GM19023 (cell line): Measurements from ENCODE around the gene COL8A1.

ENCODE experiments used
- ATAC-seq: cut with Tn5 transposase; IDR thresholded peaks from one replicate; pipeline ENCODE4 v1.9.1; 2021; ENCODE audit warnings: mild to moderate bottlenecking, moderate library complexity; ENCODE audit not compliant: unreplicated experiment

Gene COL8A1

GRCh38 chr3:99757966-99758365 lies 119.6 kb downstream of the COL8A1 start:
- no peak for ATAC-seq

DNA sequence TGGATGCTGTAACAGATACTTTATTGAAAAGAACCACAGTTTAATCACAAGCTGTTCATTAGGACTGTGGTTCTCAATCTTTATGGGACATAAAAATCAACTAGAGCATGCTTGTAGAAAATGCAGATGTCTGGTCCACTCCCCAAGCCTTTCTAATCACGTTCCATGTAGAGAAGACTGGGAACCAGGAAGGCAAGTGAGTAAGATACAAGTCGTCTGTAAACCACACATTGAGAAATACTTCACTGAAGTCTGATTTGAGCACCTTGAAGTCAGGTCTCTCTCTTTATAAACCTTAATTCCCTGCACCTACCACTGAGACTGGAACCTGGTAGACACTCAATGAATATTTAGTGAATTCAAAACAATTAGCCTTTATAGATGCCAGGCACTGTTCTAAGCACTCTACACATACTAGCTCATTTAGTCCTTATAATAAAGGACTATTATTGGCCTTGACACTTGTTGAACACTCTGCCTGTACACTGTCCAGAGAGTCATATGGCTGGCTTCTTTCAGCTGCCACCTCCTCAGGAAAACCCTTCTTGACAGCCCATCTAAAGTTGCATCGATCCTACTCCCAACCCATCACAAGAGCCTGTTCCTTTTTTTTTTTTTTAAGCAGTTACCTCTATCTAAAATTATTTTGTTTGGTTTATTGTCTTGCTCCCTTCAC lies 120.2 kb downstream of the COL8A1 start:
- ATAC-seq, result no peak

- ATAC-seq, result no peak
Observed at GRCh38 chr3:99760031-99760430, 121.6 kb downstream of the COL8A1 start.

DNA sequence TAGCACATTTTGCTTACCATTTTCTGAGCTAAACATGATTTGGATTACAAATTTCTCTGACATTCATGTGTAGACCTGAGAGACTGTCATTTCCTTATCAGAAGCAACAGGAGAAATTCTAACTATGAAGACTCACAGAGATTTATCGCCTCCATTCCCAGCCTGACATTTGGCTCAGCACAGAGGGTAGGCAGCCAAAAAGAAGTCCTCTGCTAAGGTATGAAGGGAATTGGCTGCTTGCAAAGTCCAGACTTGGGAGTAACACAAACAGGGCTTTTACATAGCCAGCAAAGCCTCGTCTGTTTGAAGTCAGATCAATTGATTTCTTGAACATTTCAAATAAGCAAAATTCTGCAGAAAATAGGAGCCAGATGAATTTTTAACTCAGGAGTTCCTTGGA lies 122.2 kb downstream of the COL8A1 start:
- ATAC-seq, result no peak

- no peak for ATAC-seq
Observed at GRCh38 chr3:99761415-99762165, 123.2 kb downstream of the COL8A1 start.

- no peak for ATAC-seq
Observed at GRCh38 chr3:99762901-99763300, 124.5 kb downstream of the COL8A1 start.

GRCh38 chr3:99764377-99764776 lies 126.0 kb downstream of the COL8A1 start:
- no peak for ATAC-seq

GRCh38 chr3:99765042-99765942 lies 126.9 kb downstream of the COL8A1 start:
- no peak for ATAC-seq

DNA sequence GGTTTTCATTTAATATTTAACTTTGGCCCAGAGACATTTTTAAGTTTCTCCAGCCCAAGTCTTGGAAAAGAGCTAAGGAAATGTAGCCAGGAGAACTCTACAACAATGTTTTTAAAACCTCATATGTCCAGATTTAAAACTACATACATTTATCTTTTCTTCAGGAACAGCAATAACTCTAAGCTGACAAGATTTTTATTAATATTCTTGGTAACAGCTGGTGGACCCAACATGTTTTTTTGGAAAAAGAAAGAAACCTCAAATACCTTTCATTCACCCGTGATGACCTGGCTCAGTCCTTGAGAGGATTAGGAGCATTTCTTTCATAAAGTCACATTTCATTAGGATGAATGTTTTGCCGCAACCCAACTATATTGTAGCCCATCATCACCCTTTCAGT lies 128.9 kb downstream of the COL8A1 start:
- no peak for ATAC-seq

DNA sequence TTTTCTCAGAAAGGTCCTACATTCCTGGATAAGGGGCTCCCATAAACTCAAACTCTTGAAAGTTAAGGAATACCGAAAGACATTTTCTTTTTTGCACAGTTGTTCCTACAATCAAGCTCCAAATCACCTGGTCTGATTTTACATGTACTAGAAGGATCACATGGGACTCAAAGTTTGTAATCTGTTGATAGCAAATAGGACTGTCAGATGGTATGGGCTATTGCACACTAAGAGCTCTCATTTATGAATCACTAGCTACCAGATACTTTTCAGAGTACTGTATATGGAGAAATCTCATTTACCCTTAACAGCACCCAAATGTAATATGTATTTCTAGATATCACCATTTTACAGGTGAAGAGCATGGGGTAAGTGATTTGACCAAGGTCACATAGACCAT lies 129.7 kb downstream of the COL8A1 start:
- no peak for ATAC-seq

DNA sequence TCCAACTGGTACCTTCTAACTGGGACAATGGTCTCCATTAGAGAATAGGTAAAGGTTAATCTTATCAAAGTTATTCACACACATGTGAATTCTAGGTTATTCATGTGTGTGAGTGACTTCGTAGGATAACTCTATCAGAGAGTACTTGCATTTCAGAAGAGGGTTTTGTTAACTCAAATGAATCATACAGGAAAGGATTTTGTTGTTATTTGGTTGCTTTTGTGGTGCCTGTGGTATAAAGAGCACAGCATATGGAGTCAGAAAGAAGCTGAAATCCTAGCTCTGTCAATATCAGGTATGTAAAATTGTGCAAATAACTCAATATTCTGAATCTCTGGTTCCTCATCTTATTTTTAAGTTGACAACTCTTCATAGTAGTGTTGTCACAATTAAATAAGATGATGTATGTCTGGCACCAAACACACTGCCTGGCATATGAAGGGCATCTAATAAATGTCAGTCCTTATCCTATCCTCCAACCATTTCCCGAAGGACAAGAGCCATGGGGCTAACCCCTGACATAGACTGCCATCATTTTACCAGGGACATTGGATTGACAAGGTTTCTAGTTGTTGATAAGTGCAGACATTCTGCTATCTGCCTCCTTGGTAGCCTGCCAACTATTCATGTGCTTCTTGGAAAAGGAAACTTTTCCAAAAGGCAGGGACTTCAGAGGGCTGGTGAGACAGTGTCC lies 130.6 kb downstream of the COL8A1 start:
- ATAC-seq, result no peak

DNA sequence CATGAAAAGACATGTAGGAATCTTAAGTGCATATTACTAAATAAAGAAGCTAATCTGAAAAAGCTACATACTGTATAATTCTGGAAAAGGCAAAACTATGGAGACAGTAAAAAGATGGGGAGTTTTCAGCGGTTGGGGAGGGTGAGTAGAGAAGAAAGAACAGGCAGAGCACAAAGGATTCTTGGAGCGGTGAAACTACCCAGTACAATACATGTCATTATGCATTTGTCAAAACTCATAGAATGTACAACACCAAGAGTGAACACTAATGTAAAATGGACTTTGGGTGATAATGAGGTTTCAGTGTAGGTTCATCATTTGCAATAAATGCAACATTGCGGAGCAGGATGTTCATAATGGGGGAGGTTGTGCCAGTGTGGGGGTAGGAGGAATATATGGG lies 133.8 kb downstream of the COL8A1 start:
- no peak for ATAC-seq

DNA sequence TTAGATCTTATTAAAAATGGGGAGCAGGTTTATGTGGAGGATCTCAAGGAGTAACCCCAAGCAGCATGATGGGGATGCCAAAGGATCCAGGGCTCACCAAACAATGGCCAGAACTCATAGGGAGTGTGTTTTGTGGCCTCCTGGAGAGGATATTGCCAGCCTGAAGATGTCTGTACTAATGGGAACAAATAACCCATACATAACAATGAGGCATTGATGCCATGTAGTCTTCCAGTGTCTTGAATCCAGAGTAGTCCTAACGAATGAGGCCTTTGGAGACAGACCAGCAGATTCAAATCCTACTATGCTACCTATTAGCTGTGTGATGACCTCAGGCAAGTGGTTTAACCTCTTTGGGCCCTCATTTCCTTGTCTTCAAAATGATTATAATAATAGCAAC lies 134.3 kb downstream of the COL8A1 start:
- ATAC-seq, result no peak

GRCh38 chr3:99774467-99774866 lies 136.1 kb downstream of the COL8A1 start:
- ATAC-seq, result peak; percentile 90

DNA sequence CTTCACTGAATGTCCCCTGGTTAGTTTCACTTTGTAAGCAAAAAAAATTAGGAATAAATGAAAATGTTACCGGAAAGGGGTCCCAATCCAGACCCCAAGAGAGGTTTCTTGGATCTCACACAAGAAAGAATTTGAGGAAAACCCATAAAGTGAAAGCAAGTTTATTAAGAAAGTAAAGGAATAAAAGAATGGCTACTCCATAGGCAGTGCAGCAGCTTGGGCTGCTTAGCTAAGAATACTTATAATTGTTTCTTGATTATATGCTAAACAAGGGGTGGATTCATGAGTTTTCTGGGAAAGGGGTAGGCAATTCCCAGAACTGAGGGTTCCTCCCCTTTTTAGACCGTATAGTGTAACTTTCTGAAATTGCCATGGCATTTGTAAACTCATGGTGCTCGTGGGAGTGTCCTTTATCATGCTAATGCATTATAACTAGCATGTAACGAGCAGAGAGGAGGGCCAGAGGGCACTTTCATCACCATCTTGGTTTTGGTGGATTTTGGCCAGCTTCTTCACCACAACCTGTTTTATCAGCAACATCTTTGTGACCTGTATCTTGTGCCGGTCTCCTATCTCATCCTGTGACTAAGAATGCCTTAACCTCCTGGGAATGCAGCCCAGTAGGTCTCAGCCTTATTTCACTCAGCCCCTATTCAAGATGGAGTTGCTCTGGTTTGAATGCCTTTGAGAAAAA lies 138.3 kb downstream of the COL8A1 start:
- no peak for ATAC-seq

GRCh38 chr3:99777210-99777549 lies 138.8 kb downstream of the COL8A1 start:
- no peak for ATAC-seq

DNA sequence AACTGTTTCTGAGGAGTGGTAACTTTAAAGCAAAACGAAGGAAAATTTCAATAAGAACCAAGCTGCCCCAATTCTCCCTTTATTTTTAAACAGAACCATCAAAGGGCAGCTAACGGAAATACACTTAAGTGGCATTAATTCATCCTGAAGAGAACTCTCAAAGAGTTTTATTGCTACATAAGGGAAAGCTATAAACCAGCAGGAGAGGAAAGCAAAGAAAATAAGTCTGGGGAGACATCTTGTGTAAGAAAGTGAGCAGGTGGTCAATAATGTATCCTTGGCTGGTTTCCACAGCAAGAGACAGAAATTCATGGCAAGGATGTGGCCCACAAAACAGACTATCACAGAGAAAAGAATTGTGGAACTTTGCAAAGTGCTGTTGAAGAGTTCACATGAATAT lies 139.3 kb downstream of the COL8A1 start:
- no peak for ATAC-seq

- ATAC-seq, result no peak
Observed at GRCh38 chr3:99780749-99781148, 142.4 kb downstream of the COL8A1 start.

- ATAC-seq, result no peak
Observed at GRCh38 chr3:99781761-99782160, 143.4 kb downstream of the COL8A1 start.

DNA sequence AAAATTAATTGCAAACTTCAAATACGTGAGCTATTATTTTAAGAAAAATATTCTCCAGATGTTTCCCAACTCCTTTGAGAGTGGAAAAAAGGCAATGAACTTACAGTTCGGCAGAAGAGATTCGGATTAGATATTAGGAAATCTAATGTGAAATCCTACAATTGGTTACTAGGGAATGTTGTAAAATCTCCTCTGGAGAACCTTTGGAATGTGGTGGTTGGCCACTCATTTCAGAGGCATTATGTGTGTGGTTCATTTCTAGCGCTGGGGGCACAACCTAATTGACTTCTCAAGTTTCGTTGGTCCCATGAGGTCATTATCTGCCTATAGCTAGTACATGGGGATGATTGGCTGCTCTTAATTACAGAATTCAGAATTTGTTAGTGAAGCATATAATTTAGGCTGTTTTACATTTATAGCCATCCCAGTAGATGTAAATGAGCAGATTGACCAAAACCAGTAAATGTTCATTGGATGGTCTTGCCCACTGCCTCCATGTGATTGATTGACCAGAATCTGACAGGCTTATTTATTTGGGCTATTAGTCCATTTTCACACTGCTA lies 144.7 kb downstream of the COL8A1 start:
- no peak for ATAC-seq
